Naive thymus-derived CD4-positive, alpha-beta T cell (primary cell): ENCODE results near the gene CTNNA3. TPM values are rescaled to one million over a fixed set of nuclear protein-coding genes. Genes with fewer than 3 reads are reported as not detected.

Source experiments
- microRNA-seq: library from miRNA; unstranded; fragments of <30 nt; microRNA quantifications from one replicate; pipeline ENCODE4 v1.2.0, GENCODE V29; 2022; ENCODE audit warnings: borderline microRNAs expressed
- polyA plus RNA-seq, 2 donors: library from polyadenylated mRNA; unstranded; fragments of 300-500 nt; fragmentation: Illumina TruSeq; gene quantifications; one replicate each; pipeline ENCODE4 v1.2.3, GENCODE V29; 2021
- total RNA-seq, 6 experiments: library from RNA in 5 of 6; stranded (reverse) in 5 of 6; gene quantifications; 1 replicate in 5 of 6; 2 replicates in 1 of 6; pipeline ENCODE4 v1.2.3 and lab custom pipeline; 2021 to 2026

CTNNA3 gene
- total and polyA plus RNA-seq, 7 experiments from 2014 or later: 0.43 to 0.84 (median 0.71) TPM; not detected in 2

Small RNA genes within 50 kb of the gene (microRNA-seq; reads per million reads assigned to microRNA genes)
- not detected for gene MIR7151

Other genes starting within 250 kb of the CTNNA3 start
- 1 to 10 TPM in 1 of 5 experiments, not detected in 4; 7.2 TPM for gene DNAJC12, start 142.0 kb upstream of the CTNNA3 start, total RNA-seq
- under 1 TPM in 1 of 2 donors, not detected in 1; 0.61 TPM for gene DNAJC12, start 142.0 kb upstream of the CTNNA3 start, polyA plus RNA-seq
- gene SIRT1, start 188.5 kb upstream of the CTNNA3 start, total RNA-seq: 10 to 100 TPM; 25.9 to 66.8 (median 59.5) TPM
- gene SIRT1, start 188.5 kb upstream of the CTNNA3 start, polyA plus RNA-seq: 10 to 100 TPM; 13.6 to 24.0 TPM